Measurements from ENCODE around the gene NR6A1.
A peak's percentile ranks its signal among the peaks of the same experiment; 100 is the strongest.

The NR6A1 gene

DNA sequence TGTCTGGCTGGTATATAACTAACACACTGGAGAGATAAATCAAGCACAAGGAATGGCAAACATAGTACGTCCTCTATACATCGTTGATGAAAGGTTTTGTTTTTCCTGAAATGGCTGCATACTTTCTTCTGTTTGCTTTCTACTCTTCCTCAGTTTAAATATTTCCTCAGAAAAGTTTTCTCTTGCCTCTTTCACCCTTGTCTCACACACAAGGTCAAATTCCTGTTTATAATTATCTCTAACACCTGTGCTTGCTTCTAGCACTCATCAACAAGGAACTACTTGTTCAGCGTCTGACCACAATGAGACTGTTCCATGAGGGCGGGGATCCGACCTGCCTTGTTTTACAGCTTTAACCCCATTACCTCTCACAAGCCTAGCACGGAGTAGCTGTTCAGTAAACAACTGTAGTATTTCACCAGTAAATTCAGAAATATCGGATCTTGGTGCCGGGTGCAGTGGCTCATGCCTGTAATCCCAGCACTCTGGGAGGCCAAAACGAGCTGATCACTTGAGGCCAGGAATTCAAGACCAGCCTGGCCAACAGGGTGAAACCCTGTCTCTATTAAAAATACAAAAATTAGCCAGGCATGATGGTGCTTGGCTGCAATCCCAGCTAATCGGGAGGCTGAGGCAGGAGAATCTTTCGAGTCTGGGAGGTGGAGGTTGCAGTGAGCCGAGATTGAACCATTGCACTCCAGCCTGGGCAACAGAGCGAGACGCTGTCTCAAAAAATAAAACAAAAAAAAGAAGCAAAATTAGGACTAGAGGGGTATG is 37.0 kb downstream of the NR6A1 start:
- no peak for TF ChIP-seq EZH2phosphoT487 (IDR thresholded peaks at IDR 0.05; ENCODE audit: borderline replicate concordance, low read length)
- TF ChIP-seq, protein P1, sequence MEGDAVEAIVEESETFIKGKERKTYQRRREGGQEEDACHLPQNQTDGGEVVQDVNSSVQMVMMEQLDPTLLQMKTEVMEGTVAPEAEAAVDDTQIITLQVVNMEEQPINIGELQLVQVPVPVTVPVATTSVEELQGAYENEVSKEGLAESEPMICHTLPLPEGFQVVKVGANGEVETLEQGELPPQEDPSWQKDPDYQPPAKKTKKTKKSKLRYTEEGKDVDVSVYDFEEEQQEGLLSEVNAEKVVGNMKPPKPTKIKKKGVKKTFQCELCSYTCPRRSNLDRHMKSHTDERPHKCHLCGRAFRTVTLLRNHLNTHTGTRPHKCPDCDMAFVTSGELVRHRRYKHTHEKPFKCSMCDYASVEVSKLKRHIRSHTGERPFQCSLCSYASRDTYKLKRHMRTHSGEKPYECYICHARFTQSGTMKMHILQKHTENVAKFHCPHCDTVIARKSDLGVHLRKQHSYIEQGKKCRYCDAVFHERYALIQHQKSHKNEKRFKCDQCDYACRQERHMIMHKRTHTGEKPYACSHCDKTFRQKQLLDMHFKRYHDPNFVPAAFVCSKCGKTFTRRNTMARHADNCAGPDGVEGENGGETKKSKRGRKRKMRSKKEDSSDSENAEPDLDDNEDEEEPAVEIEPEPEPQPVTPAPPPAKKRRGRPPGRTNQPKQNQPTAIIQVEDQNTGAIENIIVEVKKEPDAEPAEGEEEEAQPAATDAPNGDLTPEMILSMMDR (IDR thresholded peaks at IDR 0.05; ENCODE audit: low read depth, low read length, poor library complexity, severe bottlenecking) = no peak
- Histone ChIP-seq H3K9me3 (ENCODE audit: control insufficient read depth, insufficient read depth, low read length) (no peaks in the 10 kb centered on the region), H3K36me3 (ENCODE audit: control insufficient read depth, low read length) (peaks cover 2% of the 10 kb centered on the region; the same call in 1 of the 2 replicates), H3F3A (ENCODE audit: control insufficient read depth, insufficient read depth) (no peaks in the 10 kb centered on the region), H3K9me2 (replicated peaks; ENCODE audit: control insufficient read depth, low read length) (no peaks in the 10 kb centered on the region), H3K27me3 (ENCODE audit: control insufficient read depth, low read length) (no peaks in the 10 kb centered on the region), H3K4me2 (ENCODE audit: low read length) (peak overlapping the region; percentile 30; the same call in 1 of the 2 replicates), H3K27ac (ENCODE audit: low read depth, low read length) (no peak overlapping the region), H3K4me3 (ENCODE audit: low read length) (no peak overlapping the region), H3K79me2 (ENCODE audit: control insufficient read depth, low read length) (no peaks in the 10 kb centered on the region), H3K4me1 (ENCODE audit: control insufficient read depth, low read length) (peaks cover 9% of the 10 kb centered on the region), H4K20me1 (ENCODE audit: control insufficient read depth, insufficient read depth, low read depth, low read length) (no peaks in the 10 kb centered on the region)

DNA sequence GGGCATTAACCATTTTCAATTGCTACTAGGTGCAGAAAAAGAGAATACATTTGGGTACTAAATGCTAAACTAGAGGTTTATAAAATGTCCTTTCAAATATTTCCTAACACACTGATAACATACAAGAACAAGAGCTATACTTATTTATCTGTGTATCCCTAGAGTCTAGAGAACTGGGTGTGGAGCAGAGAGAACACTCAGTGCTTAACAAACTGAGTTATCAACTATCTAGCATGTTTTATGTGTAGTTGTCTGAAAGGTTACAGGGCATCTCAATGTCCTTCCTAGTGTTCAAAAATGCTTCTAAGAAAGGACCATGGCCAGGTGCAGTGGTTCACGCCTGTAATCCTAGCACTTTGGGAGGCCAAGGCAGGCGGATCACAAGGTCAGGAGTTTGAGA is 40.3 kb downstream of the NR6A1 start:
- Histone ChIP-seq H3K4me2 (ENCODE audit: low read length) (no peak overlapping the region), H3K27me3 (ENCODE audit: control insufficient read depth, low read length) (no peaks in the 10 kb centered on the region), H3F3A (ENCODE audit: control insufficient read depth, insufficient read depth) (no peaks in the 10 kb centered on the region), H3K36me3 (ENCODE audit: control insufficient read depth, low read length) (peaks cover 2% of the 10 kb centered on the region; the same call in 1 of the 2 replicates), H3K9me3 (ENCODE audit: control insufficient read depth, insufficient read depth, low read length) (no peaks in the 10 kb centered on the region), H3K4me1 (ENCODE audit: control insufficient read depth, low read length) (peaks cover 9% of the 10 kb centered on the region), H3K9me2 (replicated peaks; ENCODE audit: control insufficient read depth, low read length) (no peaks in the 10 kb centered on the region), H3K27ac (ENCODE audit: low read depth, low read length) (no peak overlapping the region), H3K79me2 (ENCODE audit: control insufficient read depth, low read length) (no peaks in the 10 kb centered on the region), H4K20me1 (ENCODE audit: control insufficient read depth, insufficient read depth, low read depth, low read length) (no peaks in the 10 kb centered on the region), H3K4me3 (ENCODE audit: low read length) (no peak overlapping the region)
- no peak for TF ChIP-seq EZH2phosphoT487 (IDR thresholded peaks at IDR 0.05; ENCODE audit: borderline replicate concordance, low read length)
- TF ChIP-seq, protein P1 (IDR thresholded peaks at IDR 0.05; ENCODE audit: low read depth, low read length, poor library complexity, severe bottlenecking) = no peak

DNA sequence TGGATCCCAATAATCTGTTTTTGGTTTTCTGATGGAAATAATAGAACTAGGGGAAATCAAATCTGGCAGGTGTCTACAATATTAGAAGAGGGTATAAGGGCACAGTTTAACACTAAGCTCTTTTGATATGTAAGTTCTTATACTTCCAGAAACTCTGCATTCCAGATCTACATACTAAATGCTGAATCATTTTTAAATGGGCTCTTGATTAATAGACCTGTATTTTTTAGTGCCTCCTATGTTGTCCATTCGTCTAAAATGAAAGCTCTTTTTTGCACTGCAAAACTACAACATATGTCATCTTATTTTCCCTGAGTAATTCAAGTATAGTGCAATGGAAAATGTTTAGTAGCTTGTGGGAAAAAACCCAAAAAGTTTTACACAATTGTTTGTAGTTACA is 44.2 kb downstream of the NR6A1 start:
- Histone ChIP-seq H3K27ac (ENCODE audit: low read depth, low read length) (no peak overlapping the region), H3K79me2 (ENCODE audit: control insufficient read depth, low read length) (no peaks in the 10 kb centered on the region), H3K27me3 (ENCODE audit: control insufficient read depth, low read length) (no peaks in the 10 kb centered on the region), H3K4me1 (ENCODE audit: control insufficient read depth, low read length) (no peaks in the 10 kb centered on the region), H3K9me2 (replicated peaks; ENCODE audit: control insufficient read depth, low read length) (no peaks in the 10 kb centered on the region), H4K20me1 (ENCODE audit: control insufficient read depth, insufficient read depth, low read depth, low read length) (no peaks in the 10 kb centered on the region), H3F3A (ENCODE audit: control insufficient read depth, insufficient read depth) (no peaks in the 10 kb centered on the region), H3K4me3 (ENCODE audit: low read length) (no peak overlapping the region), H3K36me3 (ENCODE audit: control insufficient read depth, low read length) (no peaks in the 10 kb centered on the region), H3K4me2 (ENCODE audit: low read length) (no peak overlapping the region), H3K9me3 (ENCODE audit: control insufficient read depth, insufficient read depth, low read length) (no peaks in the 10 kb centered on the region)
- TF ChIP-seq, protein P1 (IDR thresholded peaks at IDR 0.05; ENCODE audit: low read depth, low read length, poor library complexity, severe bottlenecking) = no peak
- no peak for TF ChIP-seq EZH2phosphoT487 (IDR thresholded peaks at IDR 0.05; ENCODE audit: borderline replicate concordance, low read length)
